Natural killer cell (primary cell): ENCODE measurements around the gene TNFRSF12A. TPM values are rescaled to one million over a fixed set of nuclear protein-coding genes. Genes with fewer than 3 reads are reported as not detected.

Experiments used
- ATAC-seq, 3 donors: fragments of 150-1000 bp in 2 of 3; fragments of 200-7000 bp in 1 of 3; cut with Tn5 transposase; 1 replicate in 1 of 3; 2 replicates in 2 of 3; pipeline ENCODE4 v1.10.0; 2021; ENCODE audit warnings: mild to moderate bottlenecking in 2 of 3, moderate library complexity in 2 of 3
- DNase-seq, 2 donors: peaks; one replicate each; pipeline versions ENCODE4 v3.0.0 to v3.0.0-alpha.2; 2013 to 2021; ENCODE audit warnings: mixed read lengths in 1 of 2
- H3K27ac ChIP-seq: one replicate; pipeline ENCODE4 v1.5.1; 2013; ENCODE audit warnings: mild to moderate bottlenecking, low read length
- H3K27me3 ChIP-seq: one replicate; pipeline ENCODE4 v1.6.1; 2013; ENCODE audit warnings: low read length; ENCODE audit not compliant: control insufficient read depth, insufficient read depth
- H3K36me3 ChIP-seq: one replicate; pipeline ENCODE4 v1.6.1; 2013; ENCODE audit warnings: low read length; ENCODE audit not compliant: control insufficient read depth, insufficient read depth
- H3K4me1 ChIP-seq: one replicate; pipeline ENCODE4 v1.6.1; 2013; ENCODE audit warnings: low read length; ENCODE audit not compliant: control insufficient read depth, insufficient read depth
- H3K4me3 ChIP-seq: one replicate; pipeline ENCODE4 v1.5.1; 2013; ENCODE audit warnings: low read length
- H3K9me3 ChIP-seq: one replicate; pipeline ENCODE4 v1.6.1; 2013; ENCODE audit warnings: low read length; ENCODE audit not compliant: control insufficient read depth, insufficient read depth
- H3K27ac Mint-ChIP-seq, 2 donors: one replicate each; pipeline ENCODE4 v1.8.0; 2022; ENCODE audit warnings: mild to moderate bottlenecking in 2 of 2, mixed read lengths in 2 of 2, moderate library complexity in 1 of 2
- H3K27me3 Mint-ChIP-seq, 2 donors: one replicate each; pipeline ENCODE4 v1.8.0; 2022; ENCODE audit warnings: low read depth in 2 of 2, mixed read lengths in 2 of 2
- H3K36me3 Mint-ChIP-seq: one replicate; pipeline ENCODE4 v1.8.0; 2022; ENCODE audit warnings: mixed read lengths
- H3K4me1 Mint-ChIP-seq, 2 donors: one replicate each; pipeline ENCODE4 v1.8.0; 2022; ENCODE audit warnings: mixed read lengths in 2 of 2
- H3K4me3 Mint-ChIP-seq: one replicate; pipeline ENCODE4 v1.8.0; 2022; ENCODE audit warnings: mild to moderate bottlenecking, moderate library complexity, mixed read lengths
- H3K9me3 Mint-ChIP-seq, 2 donors: one replicate each; pipeline ENCODE4 v1.8.0; 2022; ENCODE audit warnings: mixed read lengths in 2 of 2
- CTCF ChIP-seq: fragments of 200-600 bp; IDR thresholded peaks from one replicate; pipeline ENCODE4 v1.8.0; 2022; ENCODE audit warnings: antibody characterized with exemption
- WGBS: methylation state at CpG from one replicate; pipeline ENCODE4 v1.1.7; 2013; ENCODE audit warnings: missing lambda C conversion rate; ENCODE audit not compliant: insufficient coverage; 5-methylcytosine and 5-hydroxymethylcytosine counted together
- intact Hi-C: fragments of 100-400 bp; cut with micrococcal nuclease; formaldehyde crosslinking; loops from one replicate; pipeline ENCODE4 v1.14.2; 2022
- total RNA-seq, 4 donors: library from RNA; stranded (reverse); fragments of 120-200 nt in 1 of 4; gene quantifications; one replicate each; pipeline versions ENCODE4 v1.2.3 to v1.2.4, GENCODE V29; 2013 to 2022

TNFRSF12A gene
- total RNA-seq, 3 donors from 2014 or later (not counting 1 experiment from before 2014, with no cell fraction given), result 2.4 to 3.7 (median 3.1) TPM

GRCh38 chr16:2980227-2981176 is 39.7 kb upstream of the TNFRSF12A start, which contains the start of gene PKMYT1:
TSS of gene PKMYT1 (minus strand) at chr16:2980446. CDS start at chr16:2979657, 789 bp downstream.
- H3K27me3 Mint-ChIP-seq, result no peaks in the 10 kb centered on the region
- H3K9me3 ChIP-seq, result no peaks in the 10 kb centered on the region
- H3K36me3 Mint-ChIP-seq, result no peaks in the 10 kb centered on the region
- peak within 1 kb of the TSS; percentile 87 for H3K27ac ChIP-seq
- DNase-seq (peak; percentile 97), ATAC-seq (peak; percentile 94 to 96 (median 95))
- H3K4me1 Mint-ChIP-seq, result peaks cover 0 to 11% of the 10 kb centered on the region in 2 donors
- 6% methylated on average over 91 of the region's 91 CpGs for WGBS
- peak within 1 kb of the TSS; percentile 62 to 73 for H3K27ac Mint-ChIP-seq
- H3K4me3 Mint-ChIP-seq, result peak within 1 kb of the TSS; percentile 86
- TF ChIP-seq CTCF, result no peak
- H3K36me3 ChIP-seq, result no peaks in the 10 kb centered on the region
- H3K4me1 ChIP-seq, result peaks cover 27% of the 10 kb centered on the region
- H3K9me3 Mint-ChIP-seq, result no peaks in the 10 kb centered on the region
- intact Hi-C loops, result no loop called here
- no peaks in the 10 kb centered on the region for H3K27me3 ChIP-seq
- H3K4me3 ChIP-seq, result peak within 1 kb of the TSS; percentile 97

- H3K9me3 ChIP-seq, result no peaks in the 10 kb centered on the region
- peak overlapping the region; percentile 97 for H3K4me3 ChIP-seq
- no peak for TF ChIP-seq CTCF
- H3K4me1 ChIP-seq, result peaks cover 27% of the 10 kb centered on the region
- intact Hi-C loops, result no loop called here
- peak overlapping the region; percentile 62 to 73 for H3K27ac Mint-ChIP-seq
- H3K4me1 Mint-ChIP-seq, result peaks cover 0 to 11% of the 10 kb centered on the region in 2 donors
- no peaks in the 10 kb centered on the region for H3K36me3 Mint-ChIP-seq
- no peak for DNase-seq
- no peaks in the 10 kb centered on the region for H3K27me3 Mint-ChIP-seq
- peak overlapping the region; percentile 86 for H3K4me3 Mint-ChIP-seq
- H3K9me3 Mint-ChIP-seq, result no peaks in the 10 kb centered on the region
- H3K27me3 ChIP-seq, result no peaks in the 10 kb centered on the region
- ATAC-seq, result no peak
- no peak overlapping the region for H3K27ac ChIP-seq
- WGBS, result 84% methylated on average over 31 of the region's 33 CpGs
- H3K36me3 ChIP-seq, result no peaks in the 10 kb centered on the region
These were observed 38.8 kb upstream of the TNFRSF12A start for GRCh38 chr16:2981177-2981898.

GRCh38 chr16:2981899-2982250 is 38.3 kb upstream of the TNFRSF12A start:
- H3K4me1 ChIP-seq, result peaks cover 27% of the 10 kb centered on the region
- peak overlapping the region in 1 of 2 donors; percentile 62 for H3K27ac Mint-ChIP-seq
- TF ChIP-seq CTCF, result no peak
- H3K36me3 ChIP-seq, result no peaks in the 10 kb centered on the region
- DNase-seq (no peak), ATAC-seq (no peak)
- no peaks in the 10 kb centered on the region for H3K9me3 Mint-ChIP-seq
- H3K27me3 ChIP-seq, result no peaks in the 10 kb centered on the region
- peaks cover 0 to 11% of the 10 kb centered on the region in 2 donors for H3K4me1 Mint-ChIP-seq
- no peak overlapping the region for H3K27ac ChIP-seq
- 94% methylated on average over 3 of the region's 4 CpGs for WGBS
- no peaks in the 10 kb centered on the region for H3K36me3 Mint-ChIP-seq
- intact Hi-C loops, result no loop called here
- no peaks in the 10 kb centered on the region for H3K9me3 ChIP-seq
- H3K4me3 Mint-ChIP-seq, result peak overlapping the region; percentile 86
- H3K27me3 Mint-ChIP-seq, result no peaks in the 10 kb centered on the region
- H3K4me3 ChIP-seq, result no peak overlapping the region
